H1 (cell line): Measurements from ENCODE around the gene ZMIZ1. TPM values are rescaled to one million over a fixed set of nuclear protein-coding genes. Genes with fewer than 3 reads are reported as not detected.

Experiments
- CHD2 ChIP-seq: IDR thresholded peaks from 2 replicates; pipeline ENCODE4 v1.6.1; 2012; ENCODE audit warnings: low read length, improper control_type of control experiment
- EGR1 ChIP-seq: IDR thresholded peaks from 2 replicates; pipeline ENCODE4 v1.6.1; 2011; ENCODE audit warnings: low read depth, low read length, borderline replicate concordance
- HDAC2 ChIP-seq, 2 experiments: fragments of 300-600 bp in 1 of 2; sonication (generic) in 1 of 2; IDR thresholded peaks; 2 replicates each; pipeline ENCODE4 v1.6.1; 2011 to 2012; ENCODE audit warnings: low read depth in 2 of 2, low read length in 2 of 2, mild to moderate bottlenecking in 2 of 2, moderate library complexity in 2 of 2, borderline replicate concordance in 1 of 2, inconsistent platforms in 1 of 2
- KDM5A ChIP-seq: fragments of 200-600 bp; IDR thresholded peaks from 2 replicates; pipeline ENCODE4 v1.7.1; 2012; ENCODE audit warnings: mild to moderate bottlenecking, low read length, inconsistent platforms, mixed read lengths
- POLR2A ChIP-seq, 2 experiments: IDR thresholded peaks; 1 replicate in 1 of 2; 2 replicates in 1 of 2; pipeline ENCODE4 v1.6.1; 2011; ENCODE audit warnings: low read depth in 2 of 2, low read length in 2 of 2, mild to moderate bottlenecking in 2 of 2; ENCODE audit errors: control extremely low read depth in 1 of 2
- RFX5 ChIP-seq: IDR thresholded peaks from 2 replicates; pipeline ENCODE4 v1.6.1; 2011; ENCODE audit warnings: low read depth, low read length, improper control_type of control experiment, borderline replicate concordance
- polyA plus RNA-seq, 7 experiments: library from polyadenylated mRNA; depleted of rRNA in 3 of 7; stranded (reverse) in 5 of 7; unstranded in 2 of 7; fragments of >200 nt in 5 of 7; fragments of 200-250 nt in 2 of 7; gene quantifications; 1 replicate in 5 of 7; 2 replicates in 1 of 7; 4 replicates in 1 of 7; pipeline versions ENCODE4 v1.2.1 to v1.2.3, GENCODE V29; 2011 to 2013; ENCODE audit warnings: missing spikeins in 2 of 7, mixed read lengths in 2 of 7
- total RNA-seq: library from RNA; stranded (reverse); fragmentation: NEBNext Ultra II Directional; extraction: Animal tissue kit (Norgen Biotek cat#: 25700); gene quantifications from 2 replicates; pipeline ENCODE4 v1.2.1, GENCODE V29; 2021
- TF ChIP-seq, protein P1 (sequence below): IDR thresholded peaks from 2 replicates; pipeline ENCODE4 v1.6.1; 2011; ENCODE audit warnings: low read length, improper control_type of control experiment

Gene ZMIZ1
- total and polyA plus RNA-seq, 2 of the 8 experiments (the other 6 are each of a cell fraction or from before 2014, with no cell fraction given), result 8.1 to 28.0 TPM

DNA sequence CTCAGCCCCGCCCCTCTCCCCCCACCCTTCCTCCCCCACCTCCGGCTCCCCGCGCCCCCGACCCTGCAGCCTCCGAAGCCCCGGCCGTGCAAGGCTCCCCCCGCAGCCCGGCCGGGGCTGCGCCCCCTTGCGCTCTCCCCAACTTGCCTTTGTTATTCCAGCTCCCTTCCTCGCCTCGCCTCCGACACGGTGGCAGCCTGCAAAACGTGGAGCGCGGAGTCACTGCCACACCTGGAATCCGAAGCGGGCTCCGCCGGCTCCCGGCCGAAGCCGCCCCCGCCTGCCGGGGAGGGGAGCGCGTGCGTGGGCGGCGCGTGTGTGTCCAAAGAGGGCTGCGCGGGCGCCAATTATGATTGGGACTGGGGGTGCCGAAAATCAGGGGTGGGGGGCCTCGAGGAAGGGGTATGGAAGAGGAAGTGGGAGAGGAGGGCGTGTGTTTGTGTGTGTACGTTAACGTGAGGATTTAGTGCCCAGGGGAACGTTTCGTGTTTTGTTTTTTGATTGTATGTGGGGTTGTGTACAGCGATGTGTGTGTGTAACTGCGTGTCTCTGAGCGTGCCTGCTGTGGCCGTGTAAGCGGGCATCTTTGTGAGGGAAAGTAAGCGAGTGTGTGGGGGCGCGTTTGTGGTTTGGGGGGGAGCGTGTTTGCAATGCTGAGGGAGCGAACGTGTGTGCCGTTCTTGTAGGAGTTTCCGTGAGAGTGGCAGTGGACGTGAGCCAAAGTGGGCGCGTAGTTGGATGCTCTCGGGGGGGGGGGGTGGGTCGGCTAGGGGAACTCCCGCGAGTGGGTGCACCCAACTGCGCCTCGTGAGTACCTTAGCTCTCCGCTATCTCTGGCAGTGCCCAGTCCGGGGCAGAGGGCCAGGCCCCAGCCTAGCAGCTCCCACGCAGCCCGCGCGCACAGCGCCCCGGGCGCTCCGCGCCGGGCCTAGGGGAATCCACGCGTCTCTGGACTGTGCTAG is 1.2 kb upstream of the ZMIZ1 start (continued):
- TF ChIP-seq, protein P1, sequence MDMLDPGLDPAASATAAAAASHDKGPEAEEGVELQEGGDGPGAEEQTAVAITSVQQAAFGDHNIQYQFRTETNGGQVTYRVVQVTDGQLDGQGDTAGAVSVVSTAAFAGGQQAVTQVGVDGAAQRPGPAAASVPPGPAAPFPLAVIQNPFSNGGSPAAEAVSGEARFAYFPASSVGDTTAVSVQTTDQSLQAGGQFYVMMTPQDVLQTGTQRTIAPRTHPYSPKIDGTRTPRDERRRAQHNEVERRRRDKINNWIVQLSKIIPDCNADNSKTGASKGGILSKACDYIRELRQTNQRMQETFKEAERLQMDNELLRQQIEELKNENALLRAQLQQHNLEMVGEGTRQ, result no peak
- no peak for TF ChIP-seq RFX5
- peak; percentile 53 to 78; a peak in 2 of 4 replicates for TF ChIP-seq HDAC2 (IDR thresholded peaks at IDR 0.05; ENCODE audit: borderline replicate concordance in 1 of 2, low read depth in 2 of 2, low read length in 2 of 2)
- no peak for TF ChIP-seq POLR2A (IDR thresholded peaks at IDR 0.05; ENCODE audit: control extremely low read depth in 1 of 2, low read depth in 2 of 2, low read length in 2 of 2)
- TF ChIP-seq CHD2, result 0 out of 2 replicates have a peak, but pooled peaks have one; percentile 7
- 0 out of 2 replicates have a peak, but pooled peaks have one; percentile 24 for TF ChIP-seq KDM5A
- TF ChIP-seq EGR1, result peak; percentile 98
